Panc1 (cell line): ENCODE results near the gene NCAPD2. TPM values are rescaled to one million over a fixed set of nuclear protein-coding genes. Genes with fewer than 3 reads are reported as not detected.

Experiments
- ATAC-seq: fragments of 200-7000 bp; cut with Tn5 transposase; 2 replicates; pipeline ENCODE4 v1.9.1; 2020; ENCODE audit warnings: mild to moderate bottlenecking, moderate library complexity
- BruUV-seq: library from RNA; stranded (reverse); fragments of 400-500 nt; replicated peaks from 2 replicates; lab custom pipeline; 2021; lab: Mats Ljungman, UMichigan
- CTCF ChIA-PET: fragments of 300-600 bp; sonication (Branson Sonifier 250); formaldehyde crosslinking; loops from one replicate; lab custom pipeline; 2022; ENCODE audit warnings: antibody characterized with exemption; lab: Charles Lee
- POLR2A ChIA-PET: fragments of 300-600 bp; sonication (Branson Sonifier 250); formaldehyde crosslinking; loops from one replicate; lab custom pipeline; 2022; ENCODE audit warnings: antibody characterized with exemption; lab: Charles Lee
- DNase-seq: peaks from one replicate; pipeline ENCODE4 v3.0.0-alpha.2; 2010; ENCODE audit warnings: low read depth, low spot score
- H3K27ac ChIP-seq: 2 replicates; pipeline ENCODE4 v1.5.1; 2011; ENCODE audit warnings: mild to moderate bottlenecking, low read length, inconsistent platforms
- H3K27me3 ChIP-seq: fragments of 200-500 bp; sonication (Bioruptor generic); 2 replicates; pipeline ENCODE4 v1.6.0; 2014; ENCODE audit warnings: low read length, inconsistent platforms; ENCODE audit not compliant: control insufficient read depth, insufficient read depth
- H3K36me3 ChIP-seq: fragments of 200-500 bp; sonication (Bioruptor generic); 2 replicates; pipeline ENCODE4 v1.5.1; 2014; ENCODE audit warnings: inconsistent platforms, mild to moderate bottlenecking, low read length, moderate library complexity; ENCODE audit not compliant: control insufficient read depth, insufficient read depth
- H3K4me1 ChIP-seq: 2 replicates; pipeline ENCODE4 v1.5.1; 2011; ENCODE audit warnings: inconsistent platforms, mild to moderate bottlenecking, low read length, moderate library complexity; ENCODE audit not compliant: control insufficient read depth, insufficient read depth
- H3K4me3 ChIP-seq, 2 experiments: 2 replicates each; pipeline ENCODE4 v1.5.1; 2011 to 2012; ENCODE audit warnings: low read depth in 2 of 2, low read length in 2 of 2, mild to moderate bottlenecking in 2 of 2, inconsistent platforms in 1 of 2, moderate library complexity in 1 of 2
- H3K9me3 ChIP-seq: fragments of 200-500 bp; sonication (Bioruptor generic); 2 replicates; pipeline ENCODE4 v1.5.1; 2014; ENCODE audit warnings: low read depth, mild to moderate bottlenecking, inconsistent platforms, low read length, moderate library complexity; ENCODE audit not compliant: control insufficient read depth, insufficient read depth
- POLR2AphosphoS5 ChIP-seq: IDR thresholded peaks from 2 replicates; pipeline ENCODE4 v1.6.1; 2012; ENCODE audit warnings: mild to moderate bottlenecking, low read depth, low read length, moderate library complexity
- SIN3A ChIP-seq: IDR thresholded peaks from 2 replicates; pipeline ENCODE4 v1.6.1; 2012; ENCODE audit warnings: low read depth, mild to moderate bottlenecking, low read length, moderate library complexity, borderline replicate concordance; ENCODE audit not compliant: insufficient read depth
- TCF7L2 ChIP-seq: IDR thresholded peaks from 2 replicates; pipeline ENCODE4 v1.6.1; 2011; ENCODE audit warnings: mild to moderate bottlenecking, low read depth, low read length, inconsistent platforms
- in situ Hi-C: cut with HindIII; loops from 2 replicates; pipeline ENCODE4 v1.10.0; 2016; ENCODE audit warnings: low sequenced_read_pairs, low pct_unique_long_range_greater_than_20kb
- intact Hi-C: fragments of 100-400 bp; cut with micrococcal nuclease; formaldehyde crosslinking; loops from one replicate; pipeline ENCODE4 v1.10.0; 2022; ENCODE audit not compliant: unreplicated experiment
- total RNA-seq: library from RNA; stranded (reverse); gene quantifications from one replicate; pipeline ENCODE4 v1.2.1, GENCODE V29; 2021; ENCODE audit not compliant: unreplicated experiment
- TF ChIP-seq, protein P1 (sequence below), 2 experiments: IDR thresholded peaks; 2 replicates each; pipeline ENCODE4 v1.6.1; 2011 to 2012; ENCODE audit warnings: low read depth in 2 of 2, control low read depth in 1 of 2, low read length in 1 of 2, mild to moderate bottlenecking in 1 of 2, moderate library complexity in 1 of 2; ENCODE audit not compliant: insufficient read depth in 1 of 2
- TF ChIP-seq, protein P2 (sequence below): fragments of 450-650 bp; IDR thresholded peaks from 2 replicates; pipeline ENCODE4 v1.5.1; 2017; ENCODE audit warnings: mild to moderate bottlenecking

Gene NCAPD2
- total RNA-seq, 1 experiment from 2014 or later: 80.3 TPM

DNA sequence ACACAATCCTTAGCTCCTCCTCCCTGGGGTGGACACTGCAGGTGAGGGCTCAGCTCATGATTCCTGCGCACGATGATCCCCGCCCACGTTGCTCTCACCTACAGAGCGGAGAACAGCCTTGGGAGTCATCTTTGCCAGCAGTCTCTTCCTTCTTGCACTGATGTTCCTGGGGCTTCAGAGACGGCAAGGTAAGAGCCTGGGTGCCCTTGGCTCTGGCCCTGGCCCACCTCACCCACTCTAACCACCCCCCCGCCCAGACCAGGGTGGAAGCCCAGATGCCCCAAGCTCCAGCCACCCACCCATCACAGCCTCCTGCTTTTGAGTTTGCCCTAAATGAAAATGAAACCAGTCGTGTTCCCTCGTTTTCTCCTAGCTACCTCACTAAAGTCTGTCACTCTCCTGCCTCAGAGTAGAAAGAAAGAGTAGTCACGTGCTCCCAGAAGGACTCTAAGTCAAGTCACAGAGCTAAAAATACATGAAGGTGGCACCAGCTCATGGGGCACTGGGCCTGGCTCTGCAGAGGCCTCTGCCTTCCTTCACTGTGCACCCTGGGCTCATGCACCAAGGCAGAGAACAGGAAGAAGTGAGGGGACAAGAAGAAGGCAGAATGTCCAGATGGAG, 33.0 kb upstream of the NCAPD2 start:
- no peak for DNase-seq
- ATAC-seq: no peak
- Histone ChIP-seq H3K9me3 (no peaks in the 10 kb centered on the region), H3K4me1 (no peaks in the 10 kb centered on the region), H3K4me3 (no peak overlapping the region), H3K27me3 (no peaks in the 10 kb centered on the region), H3K36me3 (no peaks in the 10 kb centered on the region; the same call in 1 of the 2 replicates), H3K27ac (no peak overlapping the region)
- POLR2A ChIA-PET: interaction anchor here (0.6 kb wide), 1 partner anchor 208 kb away, joined by 4 read pairs; no protein-coding TSS in a partner anchor
- no TSS peak for BruUV-seq
- in situ Hi-C loops (no loop called here), intact Hi-C loops (no loop called here)
- TF ChIP-seq SIN3A (no peak), POLR2AphosphoS5 (no peak), TCF7L2 (no peak)
- TF ChIP-seq, protein P1, sequence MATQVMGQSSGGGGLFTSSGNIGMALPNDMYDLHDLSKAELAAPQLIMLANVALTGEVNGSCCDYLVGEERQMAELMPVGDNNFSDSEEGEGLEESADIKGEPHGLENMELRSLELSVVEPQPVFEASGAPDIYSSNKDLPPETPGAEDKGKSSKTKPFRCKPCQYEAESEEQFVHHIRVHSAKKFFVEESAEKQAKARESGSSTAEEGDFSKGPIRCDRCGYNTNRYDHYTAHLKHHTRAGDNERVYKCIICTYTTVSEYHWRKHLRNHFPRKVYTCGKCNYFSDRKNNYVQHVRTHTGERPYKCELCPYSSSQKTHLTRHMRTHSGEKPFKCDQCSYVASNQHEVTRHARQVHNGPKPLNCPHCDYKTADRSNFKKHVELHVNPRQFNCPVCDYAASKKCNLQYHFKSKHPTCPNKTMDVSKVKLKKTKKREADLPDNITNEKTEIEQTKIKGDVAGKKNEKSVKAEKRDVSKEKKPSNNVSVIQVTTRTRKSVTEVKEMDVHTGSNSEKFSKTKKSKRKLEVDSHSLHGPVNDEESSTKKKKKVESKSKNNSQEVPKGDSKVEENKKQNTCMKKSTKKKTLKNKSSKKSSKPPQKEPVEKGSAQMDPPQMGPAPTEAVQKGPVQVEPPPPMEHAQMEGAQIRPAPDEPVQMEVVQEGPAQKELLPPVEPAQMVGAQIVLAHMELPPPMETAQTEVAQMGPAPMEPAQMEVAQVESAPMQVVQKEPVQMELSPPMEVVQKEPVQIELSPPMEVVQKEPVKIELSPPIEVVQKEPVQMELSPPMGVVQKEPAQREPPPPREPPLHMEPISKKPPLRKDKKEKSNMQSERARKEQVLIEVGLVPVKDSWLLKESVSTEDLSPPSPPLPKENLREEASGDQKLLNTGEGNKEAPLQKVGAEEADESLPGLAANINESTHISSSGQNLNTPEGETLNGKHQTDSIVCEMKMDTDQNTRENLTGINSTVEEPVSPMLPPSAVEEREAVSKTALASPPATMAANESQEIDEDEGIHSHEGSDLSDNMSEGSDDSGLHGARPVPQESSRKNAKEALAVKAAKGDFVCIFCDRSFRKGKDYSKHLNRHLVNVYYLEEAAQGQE (IDR thresholded peaks at IDR 0.05; ENCODE audit: insufficient read depth in 1 of 2, low read depth in 2 of 2, low read length in 1 of 2): no peak
- TF ChIP-seq, protein P2, sequence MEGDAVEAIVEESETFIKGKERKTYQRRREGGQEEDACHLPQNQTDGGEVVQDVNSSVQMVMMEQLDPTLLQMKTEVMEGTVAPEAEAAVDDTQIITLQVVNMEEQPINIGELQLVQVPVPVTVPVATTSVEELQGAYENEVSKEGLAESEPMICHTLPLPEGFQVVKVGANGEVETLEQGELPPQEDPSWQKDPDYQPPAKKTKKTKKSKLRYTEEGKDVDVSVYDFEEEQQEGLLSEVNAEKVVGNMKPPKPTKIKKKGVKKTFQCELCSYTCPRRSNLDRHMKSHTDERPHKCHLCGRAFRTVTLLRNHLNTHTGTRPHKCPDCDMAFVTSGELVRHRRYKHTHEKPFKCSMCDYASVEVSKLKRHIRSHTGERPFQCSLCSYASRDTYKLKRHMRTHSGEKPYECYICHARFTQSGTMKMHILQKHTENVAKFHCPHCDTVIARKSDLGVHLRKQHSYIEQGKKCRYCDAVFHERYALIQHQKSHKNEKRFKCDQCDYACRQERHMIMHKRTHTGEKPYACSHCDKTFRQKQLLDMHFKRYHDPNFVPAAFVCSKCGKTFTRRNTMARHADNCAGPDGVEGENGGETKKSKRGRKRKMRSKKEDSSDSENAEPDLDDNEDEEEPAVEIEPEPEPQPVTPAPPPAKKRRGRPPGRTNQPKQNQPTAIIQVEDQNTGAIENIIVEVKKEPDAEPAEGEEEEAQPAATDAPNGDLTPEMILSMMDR: no peak
- CTCF ChIA-PET: no interaction called here

DNA sequence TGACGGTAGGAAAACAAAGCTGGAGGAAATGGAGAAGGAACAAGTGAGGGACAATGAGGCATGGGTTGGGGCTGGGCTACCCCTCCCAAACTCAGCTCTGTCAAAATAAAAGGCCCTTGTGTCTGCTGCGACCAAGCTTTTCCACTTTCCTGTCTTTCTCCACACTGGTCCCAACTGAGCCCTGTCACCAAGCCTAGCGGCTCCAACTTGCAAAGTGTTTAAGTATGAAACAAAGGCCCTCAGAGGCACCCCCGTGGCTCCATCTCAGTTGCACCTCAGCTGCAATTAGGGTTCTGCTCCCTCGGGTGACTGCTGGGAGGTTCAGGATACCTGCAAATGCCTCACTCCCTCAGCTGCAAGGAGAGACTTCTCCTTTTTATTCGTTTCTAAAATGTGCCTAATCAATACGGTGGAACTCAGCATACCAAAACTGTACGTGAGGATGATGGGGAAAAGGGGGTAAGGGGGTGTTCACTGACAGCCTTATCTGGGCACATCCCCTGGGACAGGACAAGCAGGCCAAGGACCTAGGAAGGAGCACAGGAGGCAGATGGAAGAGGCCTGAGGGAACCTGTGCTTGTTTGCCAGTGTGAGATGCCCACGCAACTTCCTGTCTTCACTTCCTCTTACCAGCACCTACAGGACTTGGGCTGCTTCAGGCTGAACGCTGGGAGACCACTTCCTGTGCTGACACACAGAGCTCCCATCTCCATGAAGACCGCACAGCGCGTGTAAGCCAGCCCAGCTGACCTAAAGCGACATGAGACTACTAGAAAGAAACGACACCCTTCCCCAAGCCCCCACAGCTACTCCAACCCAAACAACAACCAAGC, 32.3 kb upstream of the NCAPD2 start:
- no peaks in the 10 kb centered on the region for H3K4me1 ChIP-seq
- H3K27ac ChIP-seq: no peak overlapping the region
- H3K27me3 ChIP-seq: no peaks in the 10 kb centered on the region
- DNase-seq (no peak), ATAC-seq (no peak)
- POLR2A ChIA-PET: no interaction called here
- no peak overlapping the region for H3K4me3 ChIP-seq
- intact Hi-C loops: no loop called here
- BruUV-seq: no TSS peak
- in situ Hi-C loops: no loop called here
- H3K9me3 ChIP-seq: no peaks in the 10 kb centered on the region
- no peak for TF ChIP-seq POLR2AphosphoS5
- TF ChIP-seq, protein P2: no peak
- no peak for TF ChIP-seq TCF7L2
- TF ChIP-seq SIN3A: no peak
- TF ChIP-seq, protein P1 (IDR thresholded peaks at IDR 0.05; ENCODE audit: insufficient read depth in 1 of 2, low read depth in 2 of 2, low read length in 1 of 2): no peak
- H3K36me3 ChIP-seq: no peaks in the 10 kb centered on the region; the same call in 1 of the 2 replicates
- CTCF ChIA-PET: no interaction called here
